ENCODE results near the gene NAA16.
A peak's percentile ranks its signal among the peaks of the same experiment; 100 is the strongest.
"Not testable (repeated sequence)": the region's sequence is repeated elsewhere in the genome, so short reads cannot be mapped to it uniquely, and the experiment has no call there.

Gene NAA16

GRCh38 chr13:41310963-41311405, at the start of gene NAA16:
TSS of gene NAA16 (plus strand) at chr13:41311267. CDS start at chr13:41311529, 262 bp downstream.
- peak; percentile 38 to 95 (median 88) for DNase-seq

GRCh38 chr13:41263261-41263971, 47.7 kb upstream of the NAA16 start, which contains the start of gene MTRF1:
TSS of gene MTRF1 (minus strand) at chr13:41263576. CDS start at chr13:41260907, 2,669 bp downstream.
- DNase-seq: peak; percentile 12 to 94 (median 82)

- DNase-seq: no peak
Measured at GRCh38 chr13:41267106-41267505, 44.0 kb upstream of the NAA16 start.

GRCh38 chr13:41268764-41269163, 42.3 kb upstream of the NAA16 start:
- no peak for DNase-seq

- no peak for DNase-seq
Measured at GRCh38 chr13:41271456-41272285, 39.4 kb upstream of the NAA16 start.

GRCh38 chr13:41273831-41274441, 37.1 kb upstream of the NAA16 start:
- no peak for DNase-seq

GRCh38 chr13:41274881-41275280, 36.2 kb upstream of the NAA16 start:
- no peak for DNase-seq

- DNase-seq: no peak
Measured at GRCh38 chr13:41276824-41277223, 34.2 kb upstream of the NAA16 start.

- DNase-seq: not testable (repeated sequence)
Measured at GRCh38 chr13:41279156-41279555, 31.9 kb upstream of the NAA16 start.

- no peak for DNase-seq
Measured at GRCh38 chr13:41282129-41282571, 28.9 kb upstream of the NAA16 start.

GRCh38 chr13:41284512-41285288, 26.4 kb upstream of the NAA16 start:
- DNase-seq: no peak

GRCh38 chr13:41286370-41286769, 24.7 kb upstream of the NAA16 start:
- DNase-seq: no peak

- DNase-seq: no peak
Measured at GRCh38 chr13:41289463-41289881, 21.6 kb upstream of the NAA16 start.

- no peak for DNase-seq
Measured at GRCh38 chr13:41291246-41291645, 19.8 kb upstream of the NAA16 start.

- DNase-seq: no peak
Measured at GRCh38 chr13:41293272-41293671, 17.8 kb upstream of the NAA16 start.

GRCh38 chr13:41294914-41295313, 16.2 kb upstream of the NAA16 start:
- DNase-seq: no peak

GRCh38 chr13:41295973-41296372, 15.1 kb upstream of the NAA16 start:
- no peak for DNase-seq

- no peak for DNase-seq
Measured at GRCh38 chr13:41296879-41297646, 14.0 kb upstream of the NAA16 start.

GRCh38 chr13:41299316-41300094, 11.6 kb upstream of the NAA16 start:
- DNase-seq: no peak

Measured in anterior cingulate cortex (tissue), 58 donors.